Superior temporal gyrus (tissue), 1 donor: ENCODE results near the gene CNTN5.
"Not testable (repeated sequence)": the region's sequence is repeated elsewhere in the genome, so short reads cannot be mapped to it uniquely, and the experiment has no call there.

Source experiments
- DNase-seq: peaks from one replicate; pipeline ENCODE4 v3.0.0-alpha.2; 2016; ENCODE audit errors: extremely low spot score

CNTN5 gene

GRCh38 chr11:99020352-99021225 lies at the start of gene CNTN5:
Gene CNTN5, plus strand, starts transcription at chr11:99020949.
- DNase-seq = peak; percentile 49

GRCh38 chr11:98979205-98979604 lies 41.5 kb upstream of the CNTN5 start:
- no peak for DNase-seq

GRCh38 chr11:99015634-99016454 lies 4.9 kb upstream of the CNTN5 start:
- peak; percentile 87 for DNase-seq

GRCh38 chr11:99019696-99020095 lies 1.1 kb upstream of the CNTN5 start:
- no peak for DNase-seq

- DNase-seq = no peak
Measured at GRCh38 chr11:99037057-99037456, 16.3 kb downstream of the CNTN5 start.

- DNase-seq = no peak
Measured at GRCh38 chr11:99063331-99063730, 42.6 kb downstream of the CNTN5 start.

- no peak for DNase-seq
Measured at GRCh38 chr11:99065121-99065520, 44.4 kb downstream of the CNTN5 start.

GRCh38 chr11:99066618-99067317 lies 46.0 kb downstream of the CNTN5 start:
- DNase-seq = no peak

- no peak for DNase-seq
Measured at GRCh38 chr11:99068832-99069231, 48.1 kb downstream of the CNTN5 start.

- DNase-seq = peak; percentile 29
Measured at GRCh38 chr11:99069856-99070444, 49.2 kb downstream of the CNTN5 start.

GRCh38 chr11:99079576-99079975 lies 58.8 kb downstream of the CNTN5 start:
- no peak for DNase-seq

GRCh38 chr11:99080154-99080553 lies 59.4 kb downstream of the CNTN5 start:
- no peak for DNase-seq

- no peak for DNase-seq
Measured at GRCh38 chr11:99098258-99098657, 77.5 kb downstream of the CNTN5 start.

- DNase-seq = no peak
Measured at GRCh38 chr11:99098751-99099150, 78.0 kb downstream of the CNTN5 start.

GRCh38 chr11:99117603-99118002 lies 96.9 kb downstream of the CNTN5 start:
- DNase-seq = no peak

GRCh38 chr11:99133862-99134261 lies 113.1 kb downstream of the CNTN5 start:
- not testable (repeated sequence) for DNase-seq

GRCh38 chr11:99135508-99135907 lies 114.8 kb downstream of the CNTN5 start:
- no peak for DNase-seq

GRCh38 chr11:99142237-99142636 lies 121.5 kb downstream of the CNTN5 start:
- no peak for DNase-seq

- no peak for DNase-seq
Measured at GRCh38 chr11:99148352-99148751, 127.6 kb downstream of the CNTN5 start.

GRCh38 chr11:99154277-99154676 lies 133.5 kb downstream of the CNTN5 start:
- no peak for DNase-seq

GRCh38 chr11:99160447-99160846 lies 139.7 kb downstream of the CNTN5 start:
- no peak for DNase-seq

GRCh38 chr11:99162819-99163218 lies 142.1 kb downstream of the CNTN5 start:
- DNase-seq = no peak
